KOPT-K1 (cell line): ENCODE data around the gene RAPGEF6.
"Not testable (repeated sequence)": the region's sequence is repeated elsewhere in the genome, so short reads cannot be mapped to it uniquely, and the experiment has no call there.

Experiments used
- H3K27ac ChIP-seq: fragments of 200-600 bp; sonication (generic); 2 replicates; pipeline ENCODE4 v1.5.1; 2016; ENCODE audit warnings: antibody characterized with exemption, mild to moderate bottlenecking, low read depth, low read length; ENCODE audit not compliant: poor library complexity, severe bottlenecking
- H3K36me3 ChIP-seq: fragments of 200-600 bp; sonication (generic); 2 replicates; pipeline ENCODE4 v1.5.1; 2017; ENCODE audit warnings: antibody characterized with exemption, mild to moderate bottlenecking, low read length, moderate library complexity; ENCODE audit not compliant: insufficient read depth
- H3K9me3 ChIP-seq: fragments of 200-600 bp; sonication (generic); 2 replicates; pipeline ENCODE4 v1.5.1; 2017; ENCODE audit warnings: antibody characterized with exemption, low read length, mild to moderate bottlenecking; ENCODE audit not compliant: insufficient read depth, poor library complexity, severe bottlenecking

Gene RAPGEF6

DNA sequence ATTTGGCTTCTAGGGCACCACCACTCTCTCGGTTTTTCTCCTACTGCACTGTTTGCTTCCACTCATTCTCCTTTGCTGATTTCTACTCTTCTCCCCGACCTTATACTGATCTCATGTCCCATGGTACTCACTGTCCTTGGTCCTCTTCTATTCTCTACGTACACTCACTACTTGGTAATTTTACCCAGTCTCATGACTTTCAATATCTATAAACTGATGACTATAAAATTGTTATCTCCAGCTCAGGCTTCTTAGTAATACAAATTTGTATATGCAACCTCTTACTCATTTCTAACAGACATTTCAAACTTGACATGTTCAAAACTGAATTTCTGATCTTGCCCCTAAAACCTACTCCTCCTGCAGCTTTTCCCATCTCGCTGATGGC, 4.1 kb downstream of the RAPGEF6 start:
- Histone ChIP-seq H3K9me3 (no peaks in the 10 kb centered on the region), H3K27ac (no peak overlapping the region), H3K36me3 (no peaks in the 10 kb centered on the region)

DNA sequence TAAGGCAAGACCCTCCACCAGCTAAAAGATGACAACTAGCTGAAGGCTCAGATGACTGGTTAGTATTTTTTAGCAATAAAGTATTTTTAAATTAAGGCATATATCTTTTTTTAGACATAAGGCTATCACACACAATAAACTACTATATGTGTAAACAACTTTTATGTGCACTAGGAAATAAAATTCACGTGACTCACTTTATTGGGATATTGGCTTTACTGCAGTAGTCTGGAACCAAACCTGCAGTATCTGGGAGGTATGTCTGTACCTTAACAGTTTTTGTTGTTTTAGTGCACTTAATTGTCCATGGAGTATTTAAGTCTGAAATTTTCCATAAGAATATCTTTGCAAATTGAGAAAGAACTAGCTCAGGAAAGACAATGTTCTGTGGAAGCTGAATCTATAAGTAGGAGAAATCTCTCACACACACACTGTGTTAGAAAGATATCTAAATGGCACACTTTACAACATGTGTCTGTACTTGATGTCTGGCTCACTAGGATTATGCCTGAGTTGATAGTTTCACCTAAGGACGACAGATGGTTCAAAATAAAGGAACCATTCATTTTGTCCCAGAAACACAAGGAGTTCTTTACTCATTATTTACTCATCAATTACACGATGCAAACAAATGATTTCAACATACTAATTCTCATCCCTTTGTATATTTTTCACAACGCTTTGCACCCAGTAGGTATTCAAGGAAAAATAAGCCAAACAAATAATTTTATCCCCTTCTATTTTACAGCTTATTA, 4.6 kb downstream of the RAPGEF6 start:
- Histone ChIP-seq H3K27ac (no peak overlapping the region), H3K36me3 (no peaks in the 10 kb centered on the region), H3K9me3 (no peaks in the 10 kb centered on the region)

DNA sequence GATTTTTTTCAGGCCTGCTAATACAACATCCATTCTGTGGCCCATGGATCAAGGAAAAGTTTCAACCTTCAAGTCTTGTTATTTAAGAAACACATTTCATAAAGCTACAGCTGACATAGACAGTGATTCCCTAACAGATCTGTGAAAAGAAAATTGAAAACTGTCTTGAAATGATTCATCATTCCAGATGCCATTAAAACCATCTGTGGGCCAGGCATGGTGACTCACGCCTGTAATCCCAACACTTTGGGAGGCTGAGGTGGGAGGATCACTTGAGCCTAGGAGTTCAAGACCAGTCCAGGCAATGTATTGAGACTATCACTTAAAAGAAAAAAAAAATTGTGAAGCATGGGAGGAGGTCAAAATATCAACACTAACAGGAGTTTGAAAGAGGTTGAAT, 6.0 kb downstream of the RAPGEF6 start:
- Histone ChIP-seq H3K27ac (no peak overlapping the region), H3K36me3 (peaks cover 8% of the 10 kb centered on the region; the same call in 1 of the 2 replicates), H3K9me3 (no peaks in the 10 kb centered on the region)

DNA sequence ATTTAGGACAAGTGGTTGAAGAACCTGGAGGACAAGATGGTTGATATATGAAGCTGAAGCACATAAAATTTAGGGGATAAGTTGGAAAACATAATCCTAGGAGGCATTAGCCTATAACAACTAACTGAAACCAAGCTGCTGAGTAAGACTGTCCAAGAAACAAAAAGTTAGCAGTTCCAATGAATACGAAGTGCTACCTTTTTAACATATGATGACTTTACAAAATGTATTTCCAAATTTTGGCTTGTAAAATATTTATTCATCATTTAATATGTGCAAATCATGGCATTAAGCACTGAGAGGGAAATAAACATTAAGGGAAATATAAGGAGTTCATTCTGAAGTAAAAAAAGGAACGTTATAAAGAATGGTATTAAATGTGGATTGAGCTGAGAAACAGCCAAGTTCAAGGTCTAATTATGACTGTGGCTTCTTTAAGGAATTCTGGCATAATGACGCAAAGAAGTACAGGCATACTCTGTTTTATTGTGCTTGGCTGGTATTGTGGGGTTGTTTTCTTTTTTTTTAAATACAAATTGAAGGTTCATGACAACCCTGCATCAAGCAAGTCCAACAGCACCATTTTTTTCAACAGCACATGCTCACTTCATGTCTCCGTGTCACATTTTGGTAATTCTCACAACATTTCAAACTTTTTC, 7.7 kb downstream of the RAPGEF6 start:
- Histone ChIP-seq H3K9me3 (no peaks in the 10 kb centered on the region), H3K27ac (no peak overlapping the region), H3K36me3 (peaks cover 16% of the 10 kb centered on the region; the same call in 1 of the 2 replicates)

DNA sequence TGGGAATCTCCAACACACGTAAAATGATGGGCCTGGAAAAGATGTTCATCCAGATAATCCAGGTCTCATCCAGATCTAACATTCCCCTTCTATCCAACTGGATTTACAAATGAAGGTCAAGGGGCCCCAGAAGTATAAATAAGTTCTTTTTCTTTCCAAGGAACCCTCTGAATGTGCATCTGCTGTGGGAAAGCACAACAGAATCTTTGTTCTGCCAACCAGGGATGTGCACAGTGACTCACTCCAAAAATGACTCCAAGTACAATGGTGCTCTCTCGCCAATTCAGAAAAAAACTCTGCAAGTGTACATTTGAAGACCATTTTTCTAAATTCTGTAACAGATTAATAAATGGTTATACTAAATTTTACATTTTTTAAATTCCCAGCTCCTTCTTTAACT, 12.4 kb downstream of the RAPGEF6 start:
- Histone ChIP-seq H3K36me3 (peaks cover 16% of the 10 kb centered on the region; the same call in 1 of the 2 replicates), H3K27ac (no peak overlapping the region), H3K9me3 (no peaks in the 10 kb centered on the region)

DNA sequence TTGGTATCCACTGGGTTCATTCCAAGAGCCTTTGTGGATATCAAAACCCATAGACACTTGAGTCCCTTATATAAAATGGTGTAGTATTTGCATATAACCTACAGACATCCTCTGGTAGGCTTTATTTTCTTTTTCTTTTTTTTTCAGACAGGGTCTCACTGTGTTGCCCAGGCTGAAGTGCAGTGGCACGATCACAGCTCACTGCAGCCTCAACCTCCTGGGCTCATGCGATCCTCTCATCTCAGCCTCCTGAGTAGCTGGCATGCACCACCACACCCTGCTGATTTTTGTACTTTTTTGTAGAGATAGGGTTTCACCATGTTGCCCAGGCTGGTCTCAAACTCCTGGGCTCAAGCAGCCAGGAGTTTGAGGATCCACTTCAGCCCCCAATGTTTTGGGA, 13.9 kb downstream of the RAPGEF6 start:
- H3K36me3 ChIP-seq = peaks cover 16% of the 10 kb centered on the region; the same call in 1 of the 2 replicates
- not testable (repeated sequence) for H3K27ac ChIP-seq, H3K9me3 ChIP-seq

DNA sequence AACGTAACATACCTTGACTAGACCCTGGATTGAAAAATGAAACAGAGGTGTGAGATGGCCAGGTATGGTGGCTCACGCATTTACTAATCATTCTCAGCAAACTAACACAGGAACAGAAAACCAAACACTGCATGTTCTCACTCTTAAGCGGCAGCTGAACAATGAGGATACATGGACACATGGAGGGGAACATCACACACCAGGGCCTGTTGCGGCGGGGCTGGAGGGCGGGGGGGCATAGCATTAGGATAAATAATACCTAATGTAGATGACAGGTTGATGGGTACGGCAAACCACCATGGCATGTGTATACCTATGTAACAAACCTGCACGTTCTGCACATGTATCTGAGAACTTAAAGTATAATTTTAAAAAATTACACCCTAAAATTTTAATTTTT, 15.9 kb downstream of the RAPGEF6 start:
- Histone ChIP-seq H3K27ac (no peak overlapping the region), H3K9me3 (no peaks in the 10 kb centered on the region), H3K36me3 (peaks cover 9% of the 10 kb centered on the region; the same call in 1 of the 2 replicates)

DNA sequence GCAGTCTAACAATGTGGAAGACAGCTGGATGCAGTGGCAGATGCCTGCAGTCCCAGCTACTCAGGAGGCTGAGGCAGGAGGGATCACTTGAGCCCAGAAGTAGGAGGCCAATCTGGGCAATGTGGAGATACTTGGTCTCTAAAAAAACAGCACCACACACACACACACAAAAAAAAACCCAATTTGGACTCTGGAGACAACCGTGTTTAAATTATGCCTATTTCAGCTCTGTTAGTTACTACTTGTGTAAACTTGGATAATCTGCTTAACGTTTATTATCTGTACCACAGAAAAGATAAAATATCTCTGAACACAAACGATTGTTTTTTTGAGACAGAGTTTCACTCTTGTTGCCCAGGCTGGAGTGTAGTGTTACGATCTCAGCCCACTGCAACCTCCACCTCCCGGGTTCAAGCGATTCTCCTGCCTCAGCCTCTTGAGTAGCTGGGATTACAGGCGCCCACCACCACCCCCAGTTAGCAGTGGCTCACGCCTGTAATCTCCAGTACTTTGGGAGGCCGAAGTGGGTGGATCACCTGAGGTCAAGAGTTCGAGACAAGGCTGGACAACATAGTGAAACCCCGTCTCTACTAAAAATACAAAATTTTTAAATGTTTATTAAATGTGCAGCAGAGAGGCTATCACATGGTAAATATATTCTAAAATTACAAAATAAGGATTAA, 17.7 kb downstream of the RAPGEF6 start:
- Histone ChIP-seq H3K36me3 (no peaks in the 10 kb centered on the region), H3K9me3 (no peaks in the 10 kb centered on the region), H3K27ac (no peak overlapping the region)

DNA sequence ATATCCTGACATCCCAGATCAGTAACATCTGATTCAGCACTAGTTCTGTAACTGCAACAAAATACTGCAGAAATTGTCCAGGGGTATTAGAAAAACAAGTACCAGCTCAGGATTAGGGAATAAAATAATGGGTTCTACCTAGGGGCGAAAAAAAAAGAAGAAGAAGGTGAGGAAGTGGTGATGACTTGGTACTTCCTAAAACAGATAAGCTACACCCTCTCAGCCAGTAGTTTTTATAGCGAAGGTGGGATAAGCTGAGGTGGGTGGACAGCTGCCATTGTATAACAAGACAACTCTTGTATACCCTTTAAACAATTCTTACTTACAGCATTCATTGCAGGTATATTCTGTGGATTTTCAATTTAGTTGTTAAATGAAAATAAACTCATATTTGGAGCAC, 19.1 kb downstream of the RAPGEF6 start:
- Histone ChIP-seq H3K36me3 (no peaks in the 10 kb centered on the region), H3K9me3 (no peaks in the 10 kb centered on the region), H3K27ac (no peak overlapping the region)

DNA sequence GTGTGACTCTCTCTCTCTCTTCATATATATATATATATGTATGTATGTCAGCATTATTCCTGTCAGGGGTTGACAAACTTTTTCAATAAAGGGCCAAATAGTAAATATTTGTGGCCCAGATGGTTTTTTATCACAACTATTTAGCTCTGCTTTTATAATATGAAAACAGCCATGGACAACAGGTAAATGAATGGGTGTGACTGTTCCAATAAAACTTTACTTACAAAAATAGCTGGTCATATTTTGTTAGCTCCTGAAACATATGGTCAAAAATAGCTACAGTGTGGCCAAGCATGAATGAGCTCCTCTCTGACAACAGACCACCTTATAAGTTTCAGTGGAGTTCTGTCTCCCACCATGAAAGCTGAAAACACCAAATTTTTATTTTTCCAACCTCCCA, 21.6 kb downstream of the RAPGEF6 start:
- H3K9me3 ChIP-seq = no peaks in the 10 kb centered on the region
- no peak overlapping the region for H3K27ac ChIP-seq
- no peaks in the 10 kb centered on the region for H3K36me3 ChIP-seq

DNA sequence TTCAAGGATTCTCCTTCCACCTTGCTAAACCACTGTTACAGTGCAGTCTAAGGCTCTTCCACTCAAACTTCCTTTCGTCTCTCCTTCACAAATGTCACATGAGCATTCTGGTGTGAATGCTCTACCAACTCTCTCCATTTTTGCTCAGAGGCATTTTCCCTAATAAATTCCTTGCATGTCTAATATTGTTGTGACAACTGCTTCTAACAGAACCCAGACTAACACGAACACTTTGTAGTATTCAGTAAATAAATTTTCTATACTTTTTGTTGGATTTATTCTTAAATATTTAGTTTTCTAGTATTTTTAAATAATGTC, 24.0 kb downstream of the RAPGEF6 start:
- Histone ChIP-seq H3K9me3 (no peaks in the 10 kb centered on the region), H3K27ac (no peak overlapping the region), H3K36me3 (no peaks in the 10 kb centered on the region)

DNA sequence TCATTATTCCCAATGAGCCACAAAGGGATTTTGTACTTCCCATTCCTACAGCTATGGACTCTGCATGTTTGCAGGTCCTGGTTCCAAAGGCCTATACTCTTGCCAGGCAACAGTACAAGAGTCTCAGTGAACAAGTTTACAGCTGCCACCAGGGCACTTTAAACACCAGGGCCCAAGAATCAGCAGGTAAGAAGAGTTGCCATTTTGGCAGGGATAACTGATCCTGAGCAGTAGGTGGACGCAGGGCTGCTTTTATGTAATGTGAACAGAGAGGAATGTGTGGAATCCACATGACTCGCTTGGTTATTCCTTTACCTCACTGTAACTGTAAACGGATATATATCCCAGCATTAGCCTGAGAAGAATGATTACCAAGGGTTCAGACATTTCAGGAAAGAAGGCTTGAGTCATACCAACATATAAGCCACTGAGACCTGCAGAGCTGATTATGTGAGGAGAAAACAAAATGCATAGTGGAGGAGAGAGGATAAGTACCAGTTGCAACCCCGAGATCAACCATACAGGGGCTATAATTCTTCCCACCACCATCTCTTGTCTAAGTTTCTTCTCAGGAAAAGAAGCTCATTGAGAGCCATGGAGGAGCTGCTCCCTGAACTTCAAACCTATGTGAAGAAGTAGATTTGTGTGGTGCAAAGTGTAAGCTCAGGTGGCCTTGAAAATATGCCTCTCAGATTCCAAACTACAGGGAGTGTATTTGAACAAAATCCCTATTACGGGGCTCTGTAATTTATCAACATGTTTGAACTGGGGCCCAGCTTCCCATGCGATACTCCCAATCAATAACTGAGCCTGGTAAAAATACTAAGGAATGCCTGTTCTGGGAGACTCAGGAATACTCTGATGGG, 24.6 kb downstream of the RAPGEF6 start:
- H3K9me3 ChIP-seq = no peaks in the 10 kb centered on the region
- no peak overlapping the region for H3K27ac ChIP-seq
- no peaks in the 10 kb centered on the region for H3K36me3 ChIP-seq

DNA sequence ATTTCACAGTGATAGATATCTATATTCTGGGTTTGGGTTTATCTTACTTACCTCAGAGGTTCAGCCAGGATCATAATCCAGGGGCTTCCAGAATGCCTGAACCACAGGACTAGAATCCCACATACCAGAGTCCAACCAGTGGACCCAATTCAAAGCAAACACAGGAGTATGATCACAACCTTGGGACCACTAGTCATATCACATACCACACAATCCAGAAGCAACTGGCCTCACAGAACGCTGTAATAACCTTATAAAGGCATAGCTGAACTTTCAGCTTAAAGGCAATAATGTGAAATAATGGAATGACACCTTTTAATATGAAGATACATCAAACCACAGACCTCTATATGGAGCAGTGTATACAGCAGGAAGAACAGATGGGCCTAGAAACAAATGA, 25.3 kb downstream of the RAPGEF6 start:
- H3K9me3 ChIP-seq = no peaks in the 10 kb centered on the region
- H3K36me3 ChIP-seq = no peaks in the 10 kb centered on the region
- H3K27ac ChIP-seq = no peak overlapping the region

DNA sequence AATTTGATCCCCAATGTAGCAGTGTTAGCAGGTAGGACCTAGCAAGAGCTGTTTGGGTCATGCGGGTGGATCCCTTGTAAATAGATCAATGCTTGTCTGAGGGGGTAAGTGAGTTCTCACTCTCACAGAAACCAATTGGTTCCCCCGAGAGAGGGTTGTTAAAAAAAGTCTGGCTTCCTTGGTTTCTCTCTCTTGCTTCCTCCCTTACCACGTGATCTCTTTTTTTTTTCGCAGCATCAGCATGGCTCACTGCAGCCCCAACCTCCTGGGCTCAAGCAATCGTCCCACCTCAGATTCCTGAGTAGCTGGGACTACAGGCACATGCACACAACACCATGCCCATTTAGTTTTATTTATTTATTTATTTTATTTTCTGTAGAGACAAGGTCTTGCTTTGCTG, 26.4 kb downstream of the RAPGEF6 start:
- Histone ChIP-seq H3K36me3 (no peaks in the 10 kb centered on the region), H3K9me3 (no peaks in the 10 kb centered on the region), H3K27ac (no peak overlapping the region)
